ENCODE data around the gene RASA3. TPM values are rescaled to one million over a fixed set of nuclear protein-coding genes. Genes with fewer than 3 reads are reported as not detected.

Gene RASA3
- total RNA-seq, 1 donor from 2014 or later, result 44.8 TPM

- Mint-ChIP-seq H3K4me1 (ENCODE audit: unreplicated experiment) (peaks cover 14% of the 10 kb centered on the region), H3K9me3 (ENCODE audit: unreplicated experiment) (no peaks in the 10 kb centered on the region), H3K27ac (ENCODE audit: unreplicated experiment) (no peak overlapping the region), H3K27me3 (ENCODE audit: unreplicated experiment) (no peaks in the 10 kb centered on the region), H3K36me3 (ENCODE audit: unreplicated experiment) (peaks cover 27% of the 10 kb centered on the region), H3K4me3 (ENCODE audit: unreplicated experiment) (no peak overlapping the region)
- no peak for TF ChIP-seq CTCF (IDR thresholded peaks at IDR 0.05)
- DNase-seq (ENCODE audit: extremely low spot score, unreplicated experiment), result no peak
Measured at GRCh38 chr13:113974304-113975281, 157.8 kb downstream of the RASA3 start.

GRCh38 chr13:113973218-113974164, 158.9 kb downstream of the RASA3 start, which contains the start of gene C13orf46:
Gene C13orf46 (minus strand): TSS chr13:113974076. CDS start chr13:113973997, 79 bp downstream.
- DNase-seq (ENCODE audit: extremely low spot score, unreplicated experiment), result no peak
- H3K9me3 Mint-ChIP-seq (ENCODE audit: unreplicated experiment), result no peaks in the 10 kb centered on the region
- no peak within 1 kb of the TSS for H3K4me3 Mint-ChIP-seq (ENCODE audit: unreplicated experiment)
- peaks cover 22% of the 10 kb centered on the region for H3K36me3 Mint-ChIP-seq (ENCODE audit: unreplicated experiment)
- TF ChIP-seq CTCF (IDR thresholded peaks at IDR 0.05), result no peak
- H3K27me3 Mint-ChIP-seq (ENCODE audit: unreplicated experiment), result no peaks in the 10 kb centered on the region
- peaks cover 14% of the 10 kb centered on the region for H3K4me1 Mint-ChIP-seq (ENCODE audit: unreplicated experiment)
- H3K27ac Mint-ChIP-seq (ENCODE audit: unreplicated experiment), result no peak within 1 kb of the TSS

GRCh38 chr13:113972451-113973217, 159.8 kb downstream of the RASA3 start:
- no peak for DNase-seq (ENCODE audit: extremely low spot score, unreplicated experiment)

More at GRCh38 chr13:113972451-113973217, 159.8 kb downstream of the RASA3 start:
- TF ChIP-seq CTCF (IDR thresholded peaks at IDR 0.05), result no peak
- no peak overlapping the region for H3K4me3 Mint-ChIP-seq (ENCODE audit: unreplicated experiment)
- H3K27ac Mint-ChIP-seq (ENCODE audit: unreplicated experiment), result no peak overlapping the region
- no peaks in the 10 kb centered on the region for H3K27me3 Mint-ChIP-seq (ENCODE audit: unreplicated experiment)
- H3K4me1 Mint-ChIP-seq (ENCODE audit: unreplicated experiment), result peaks cover 10% of the 10 kb centered on the region
- H3K36me3 Mint-ChIP-seq (ENCODE audit: unreplicated experiment), result peaks cover 16% of the 10 kb centered on the region
- no peaks in the 10 kb centered on the region for H3K9me3 Mint-ChIP-seq (ENCODE audit: unreplicated experiment)
